CD14-positive monocyte (primary cell): ENCODE measurements around the gene MAML1. TPM values are rescaled to one million over a fixed set of nuclear protein-coding genes. Genes with fewer than 3 reads are reported as not detected.

Experiments
- DNase-seq, 3 donors: peaks; one replicate each; pipeline ENCODE4 v3.0.0-alpha.2; 2011 to 2022
- H2AFZ ChIP-seq: 2 replicates; pipeline ENCODE4 v1.6.0; 2012; ENCODE audit warnings: mild to moderate bottlenecking, low read depth, low read length, inconsistent platforms; ENCODE audit not compliant: insufficient read depth, poor library complexity, severe bottlenecking
- H3K27ac ChIP-seq, 2 donors: 1 replicate in 1 of 2; 2 replicates in 1 of 2; pipeline ENCODE4 v1.5.1; 2012 to 2013; ENCODE audit warnings: low read length in 2 of 2, control low read depth in 1 of 2, inconsistent platforms in 1 of 2, low read depth in 1 of 2, mild to moderate bottlenecking in 1 of 2
- H3K27me3 ChIP-seq, 2 donors: one replicate each; pipeline versions ENCODE4 v1.6.0 to v1.6.1; 2011 to 2013; ENCODE audit warnings: low read length in 2 of 2; ENCODE audit not compliant: control insufficient read depth in 2 of 2, insufficient read depth in 2 of 2
- H3K36me3 ChIP-seq, 2 donors: replicated peaks in 1 of 2; 1 replicate in 1 of 2; 2 replicates in 1 of 2; pipeline versions ENCODE4 v1.5.1 to v1.6.1; 2012 to 2013; ENCODE audit warnings: low read length in 2 of 2, control low read depth in 1 of 2, inconsistent platforms in 1 of 2, mild to moderate bottlenecking in 1 of 2; ENCODE audit not compliant: insufficient read depth in 2 of 2, control insufficient read depth in 1 of 2
- H3K4me1 ChIP-seq, 2 donors: 1 replicate in 1 of 2; 2 replicates in 1 of 2; pipeline versions ENCODE4 v1.5.1 to v1.6.1; 2012 to 2013; ENCODE audit warnings: low read length in 2 of 2, control low read depth in 1 of 2, inconsistent platforms in 1 of 2, mild to moderate bottlenecking in 1 of 2, moderate library complexity in 1 of 2; ENCODE audit not compliant: insufficient read depth in 2 of 2, control insufficient read depth in 1 of 2
- H3K4me2 ChIP-seq: replicated peaks from 2 replicates; pipeline ENCODE3; 2012; ENCODE audit warnings: low read length, moderate library complexity, mild to moderate bottlenecking; ENCODE audit not compliant: poor library complexity, severe bottlenecking; ENCODE audit errors: extremely low read depth
- H3K4me3 ChIP-seq, 3 experiments: fragments of 200-600 bp in 1 of 3; sonication (generic) in 1 of 3; replicated peaks in 1 of 3; 1 replicate in 2 of 3; 2 replicates in 1 of 3; pipeline ENCODE4 v1.5.1; 2011 to 2013; ENCODE audit warnings: low read length in 3 of 3, mild to moderate bottlenecking in 3 of 3, control low read depth in 2 of 3, low read depth in 2 of 3, inconsistent platforms in 1 of 3, moderate library complexity in 1 of 3
- H3K79me2 ChIP-seq: 2 replicates; pipeline ENCODE4 v1.6.0; 2012; ENCODE audit warnings: mild to moderate bottlenecking, control low read depth, inconsistent platforms, low read length, moderate library complexity; ENCODE audit not compliant: insufficient read depth
- H3K9ac ChIP-seq: 2 replicates; pipeline ENCODE4 v1.6.0; 2017; ENCODE audit warnings: low read length, mild to moderate bottlenecking; ENCODE audit not compliant: insufficient read depth, poor library complexity, severe bottlenecking
- H3K9me3 ChIP-seq, 2 donors: replicated peaks in 1 of 2; 1 replicate in 1 of 2; 2 replicates in 1 of 2; pipeline versions ENCODE4 v1.5.1 to v1.6.1; 2012 to 2013; ENCODE audit warnings: low read length in 2 of 2, control low read depth in 1 of 2; ENCODE audit not compliant: control insufficient read depth in 1 of 2, insufficient read depth in 1 of 2
- H4K20me1 ChIP-seq: 2 replicates; pipeline ENCODE4 v1.6.0; 2012; ENCODE audit warnings: mild to moderate bottlenecking, low read length, control low read depth, moderate library complexity; ENCODE audit not compliant: insufficient read depth
- H3K27ac Mint-ChIP-seq, 7 donors: one replicate each; pipeline ENCODE4 v1.8.0; 2020; ENCODE audit warnings: mild to moderate bottlenecking in 7 of 7, mixed read lengths in 7 of 7, moderate library complexity in 6 of 7, inconsistent platforms in 2 of 7
- H3K27me3 Mint-ChIP-seq, 3 donors: one replicate each; pipeline ENCODE4 v1.8.0; 2021 to 2022; ENCODE audit warnings: low read depth in 3 of 3, mild to moderate bottlenecking in 3 of 3, mixed read lengths in 3 of 3, moderate library complexity in 3 of 3, inconsistent platforms in 1 of 3
- H3K36me3 Mint-ChIP-seq, 2 donors: one replicate each; pipeline ENCODE4 v1.8.0; 2020; ENCODE audit warnings: mixed read lengths in 2 of 2, inconsistent platforms in 1 of 2, mild to moderate bottlenecking in 1 of 2
- H3K4me1 Mint-ChIP-seq: one replicate; pipeline ENCODE4 v1.8.0; 2020; ENCODE audit warnings: mild to moderate bottlenecking, mixed read lengths
- H3K4me3 Mint-ChIP-seq, 2 donors: one replicate each; pipeline ENCODE4 v1.8.0; 2020; ENCODE audit warnings: mild to moderate bottlenecking in 2 of 2, mixed read lengths in 2 of 2, moderate library complexity in 1 of 2
- H3K9me3 Mint-ChIP-seq, 7 donors: one replicate each; pipeline ENCODE4 v1.8.0; 2020 to 2022; ENCODE audit warnings: mixed read lengths in 7 of 7, mild to moderate bottlenecking in 6 of 7, moderate library complexity in 6 of 7, inconsistent platforms in 2 of 7
- WGBS: methylation state at CpG from one replicate; pipeline ENCODE4 v1.1.5; 2013; ENCODE audit warnings: missing lambda C conversion rate; ENCODE audit not compliant: insufficient coverage; 5-methylcytosine and 5-hydroxymethylcytosine counted together
- intact Hi-C, 2 donors: fragments of 100-400 bp; cut with micrococcal nuclease; formaldehyde crosslinking; loops; one replicate each; pipeline versions ENCODE4 v1.15.0 to v1.15.1; 2023
- polyA plus RNA-seq, 3 donors: library from polyadenylated mRNA; depleted of rRNA in 1 of 3; unstranded in 2 of 3; stranded (reverse) in 1 of 3; fragments of 300-500 nt in 2 of 3; fragments of >200 nt in 1 of 3; fragmentation: Illumina TruSeq in 2 of 3; gene quantifications; 1 replicate in 2 of 3; 2 replicates in 1 of 3; pipeline ENCODE4 v1.2.3, GENCODE V29; 2012 to 2021
- TF ChIP-seq, protein P1 (sequence below): fragments of 200-600 bp; IDR thresholded peaks from one replicate; pipeline ENCODE4 v1.8.0; 2022; ENCODE audit warnings: antibody characterized with exemption, mild to moderate bottlenecking

Gene MAML1
- polyA plus RNA-seq, 3 donors = 2.2 to 11.0 (median 2.7) TPM

DNA sequence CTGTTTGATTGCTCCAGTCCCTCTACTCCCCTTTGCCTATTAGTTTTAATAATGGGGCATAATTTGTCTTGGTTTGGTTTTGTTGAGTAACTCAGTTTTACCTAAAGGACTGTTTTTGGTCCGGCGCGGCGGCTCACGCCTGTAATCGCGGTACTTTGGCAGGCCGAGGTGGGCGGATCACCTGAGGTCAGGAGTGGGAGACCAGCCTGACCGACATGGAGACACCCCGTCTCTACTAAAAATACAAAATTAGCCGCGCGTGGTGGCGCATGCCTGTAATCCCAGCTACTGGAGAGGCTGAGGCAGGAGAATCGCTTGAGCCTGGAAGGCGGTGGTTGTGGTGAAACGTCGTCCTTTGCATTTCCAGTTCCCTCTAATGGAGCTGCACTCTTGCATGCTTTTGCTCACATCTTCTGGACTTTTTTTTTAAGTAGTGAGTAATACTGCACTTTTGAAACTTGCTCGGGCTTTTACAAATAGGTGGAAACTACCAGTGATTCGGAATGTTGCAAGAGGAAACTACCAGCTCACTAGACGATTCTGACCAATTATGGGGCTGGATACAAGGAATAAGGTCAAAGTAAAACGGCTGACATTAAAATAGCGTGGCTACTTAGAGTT is 721 bp upstream of the MAML1 start:
- TF ChIP-seq, protein P1, sequence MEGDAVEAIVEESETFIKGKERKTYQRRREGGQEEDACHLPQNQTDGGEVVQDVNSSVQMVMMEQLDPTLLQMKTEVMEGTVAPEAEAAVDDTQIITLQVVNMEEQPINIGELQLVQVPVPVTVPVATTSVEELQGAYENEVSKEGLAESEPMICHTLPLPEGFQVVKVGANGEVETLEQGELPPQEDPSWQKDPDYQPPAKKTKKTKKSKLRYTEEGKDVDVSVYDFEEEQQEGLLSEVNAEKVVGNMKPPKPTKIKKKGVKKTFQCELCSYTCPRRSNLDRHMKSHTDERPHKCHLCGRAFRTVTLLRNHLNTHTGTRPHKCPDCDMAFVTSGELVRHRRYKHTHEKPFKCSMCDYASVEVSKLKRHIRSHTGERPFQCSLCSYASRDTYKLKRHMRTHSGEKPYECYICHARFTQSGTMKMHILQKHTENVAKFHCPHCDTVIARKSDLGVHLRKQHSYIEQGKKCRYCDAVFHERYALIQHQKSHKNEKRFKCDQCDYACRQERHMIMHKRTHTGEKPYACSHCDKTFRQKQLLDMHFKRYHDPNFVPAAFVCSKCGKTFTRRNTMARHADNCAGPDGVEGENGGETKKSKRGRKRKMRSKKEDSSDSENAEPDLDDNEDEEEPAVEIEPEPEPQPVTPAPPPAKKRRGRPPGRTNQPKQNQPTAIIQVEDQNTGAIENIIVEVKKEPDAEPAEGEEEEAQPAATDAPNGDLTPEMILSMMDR = no peak
- H3K27ac Mint-ChIP-seq = peak overlapping the region; percentile 95 to 99 (median 97)
- Histone ChIP-seq H3K9ac (peak overlapping the region; percentile 99), H3K27ac (peak overlapping the region; percentile 97 to 98), H4K20me1 (peaks cover 33% of the 10 kb centered on the region), H3K4me3 (peak overlapping the region; percentile 18 to 90 (median 37)), H2AFZ (peak overlapping the region; percentile 67), H3K36me3 (peaks cover 34 to 40% of the 10 kb centered on the region in 2 donors), H3K9me3 (no peaks in the 10 kb centered on the region), H3K4me2 (peak overlapping the region; percentile 81), H3K4me1 (peaks cover 45 to 60% of the 10 kb centered on the region in 2 donors), H3K27me3 (no peaks in the 10 kb centered on the region), H3K79me2 (peaks cover 72% of the 10 kb centered on the region)
- DNase-seq = peak; percentile 91 to 97 (median 97)
- H3K4me1 Mint-ChIP-seq = peaks cover 59% of the 10 kb centered on the region
- peaks cover 0 to 2% (median 0%) of the 10 kb centered on the region in 7 donors for H3K9me3 Mint-ChIP-seq
- intact Hi-C loops = loop anchor here (2.0 to 10.0 kb wide), 2 partner anchors 33 to 63 kb away; partner anchors contain the start of genes CANX (in 2 of the 2) and LTC4S (in 1 of the 2)
- H3K36me3 Mint-ChIP-seq = peaks cover 40 to 50% of the 10 kb centered on the region in 2 donors
- 14% methylated on average over 8 of the region's 24 CpGs for WGBS
- peaks cover 0 to 2% (median 0%) of the 10 kb centered on the region in 3 donors for H3K27me3 Mint-ChIP-seq
- peak overlapping the region; percentile 70 to 76 for H3K4me3 Mint-ChIP-seq

DNA sequence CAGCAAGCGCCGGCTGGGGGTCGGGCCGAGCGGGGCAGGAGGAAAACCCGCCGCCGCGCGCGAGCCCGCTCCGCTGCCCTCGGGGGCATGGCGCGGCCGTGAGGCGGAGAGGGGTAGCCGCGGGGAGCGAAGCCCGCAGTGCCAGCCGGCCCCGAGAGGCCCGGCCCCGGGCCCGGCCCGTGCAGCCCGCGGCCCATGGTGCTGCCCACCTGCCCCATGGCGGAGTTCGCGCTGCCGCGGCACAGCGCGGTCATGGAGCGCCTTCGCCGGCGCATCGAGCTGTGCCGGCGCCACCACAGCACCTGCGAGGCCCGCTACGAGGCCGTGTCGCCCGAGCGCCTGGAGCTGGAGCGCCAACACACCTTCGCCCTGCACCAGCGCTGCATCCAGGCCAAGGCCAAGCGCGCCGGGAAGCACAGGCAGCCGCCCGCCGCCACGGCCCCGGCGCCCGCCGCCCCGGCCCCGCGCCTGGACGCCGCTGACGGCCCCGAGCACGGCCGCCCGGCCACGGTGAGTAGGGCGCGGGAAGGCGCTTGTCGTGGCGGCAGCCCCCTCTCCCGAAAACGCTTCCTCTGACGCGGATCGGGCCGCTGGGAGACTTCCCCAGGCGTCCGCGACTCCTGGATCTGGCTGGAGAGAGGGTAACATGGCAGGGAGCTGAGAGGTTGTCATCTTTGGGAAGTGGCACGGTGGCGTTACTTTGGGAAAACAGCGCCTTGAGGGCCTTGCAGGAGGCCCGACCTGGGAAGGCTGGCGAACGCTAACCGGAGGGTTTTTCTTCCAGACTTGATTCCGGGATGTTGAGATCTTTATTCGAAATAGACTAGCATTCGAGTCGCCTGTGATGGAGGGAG is 523 bp downstream of the MAML1 start:
- Histone ChIP-seq H3K4me1 (peaks cover 44 to 60% of the 10 kb centered on the region in 2 donors), H3K36me3 (peaks cover 26 to 28% of the 10 kb centered on the region in 2 donors), H3K27ac (peak overlapping the region; percentile 97 to 98), H3K79me2 (peaks cover 74% of the 10 kb centered on the region), H3K9me3 (no peaks in the 10 kb centered on the region), H2AFZ (peak overlapping the region; percentile 65), H3K4me2 (peak overlapping the region; percentile 81), H3K27me3 (no peaks in the 10 kb centered on the region), H3K4me3 (peak overlapping the region; percentile 69 to 90 (median 70)), H4K20me1 (peaks cover 45% of the 10 kb centered on the region), H3K9ac (peak overlapping the region; percentile 99)
- Mint-ChIP-seq H3K27ac (peak overlapping the region; percentile 95 to 99 (median 97)), H3K27me3 (no peaks in the 10 kb centered on the region), H3K9me3 (peaks cover 0 to 2% (median 0%) of the 10 kb centered on the region in 7 donors), H3K4me3 (peak overlapping the region; percentile 92 to 96), H3K36me3 (peaks cover 34 to 45% of the 10 kb centered on the region in 2 donors), H3K4me1 (peaks cover 60% of the 10 kb centered on the region)
- TF ChIP-seq, protein P1 = no peak
- peak in 2 of 3 donors; percentile 22 to 39 for DNase-seq
- intact Hi-C loops = loop anchor here (2.0 to 10.0 kb wide), 2 partner anchors 34 to 62 kb away; partner anchors contain the start of genes CANX (in 2 of the 2) and LTC4S (in 1 of the 2)
- WGBS = under 1% methylated on average over 100 of the region's 101 CpGs
